Brain microvascular endothelial cell (primary cell): ENCODE data around the gene ZBTB37.

Experiments used
- DNase-seq: peaks from one replicate; pipeline ENCODE4 v3.0.0-alpha.2; 2020
- H3K27ac ChIP-seq: fragments of 250-450 bp; sonication (Bioruptor Pico); 2 replicates; pipeline ENCODE4 v1.5.1; 2020; ENCODE audit warnings: mild to moderate bottlenecking, moderate library complexity
- H3K27me3 ChIP-seq: fragments of 250-450 bp; sonication (Bioruptor Pico); replicated peaks from 2 replicates; pipeline ENCODE4 v1.5.1; 2020; ENCODE audit warnings: mild to moderate bottlenecking
- H3K36me3 ChIP-seq: fragments of 250-450 bp; sonication (Bioruptor Pico); replicated peaks from 2 replicates; pipeline ENCODE4 v1.5.1; 2020; ENCODE audit warnings: mild to moderate bottlenecking
- H3K4me3 ChIP-seq: 2 replicates; pipeline ENCODE4 v1.5.1; 2011; ENCODE audit warnings: low read depth, mild to moderate bottlenecking, control low read depth, low read length, moderate library complexity
- in situ Hi-C: cut with HindIII; loops from 2 replicates; pipeline ENCODE4 v1.10.0; 2017; ENCODE audit warnings: low sequenced_read_pairs, low pct_ligation_motif_present
- TF ChIP-seq, protein P1 (sequence below): IDR thresholded peaks from 2 replicates; pipeline ENCODE4 v1.5.1; 2011; ENCODE audit warnings: low read depth, mild to moderate bottlenecking, moderate library complexity, low read length, control low read depth, inconsistent platforms; ENCODE audit errors: missing control alignments

ZBTB37 gene, protein sequence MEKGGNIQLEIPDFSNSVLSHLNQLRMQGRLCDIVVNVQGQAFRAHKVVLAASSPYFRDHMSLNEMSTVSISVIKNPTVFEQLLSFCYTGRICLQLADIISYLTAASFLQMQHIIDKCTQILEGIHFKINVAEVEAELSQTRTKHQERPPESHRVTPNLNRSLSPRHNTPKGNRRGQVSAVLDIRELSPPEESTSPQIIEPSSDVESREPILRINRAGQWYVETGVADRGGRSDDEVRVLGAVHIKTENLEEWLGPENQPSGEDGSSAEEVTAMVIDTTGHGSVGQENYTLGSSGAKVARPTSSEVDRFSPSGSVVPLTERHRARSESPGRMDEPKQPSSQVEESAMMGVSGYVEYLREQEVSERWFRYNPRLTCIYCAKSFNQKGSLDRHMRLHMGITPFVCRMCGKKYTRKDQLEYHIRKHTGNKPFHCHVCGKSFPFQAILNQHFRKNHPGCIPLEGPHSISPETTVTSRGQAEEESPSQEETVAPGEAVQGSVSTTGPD

DNA sequence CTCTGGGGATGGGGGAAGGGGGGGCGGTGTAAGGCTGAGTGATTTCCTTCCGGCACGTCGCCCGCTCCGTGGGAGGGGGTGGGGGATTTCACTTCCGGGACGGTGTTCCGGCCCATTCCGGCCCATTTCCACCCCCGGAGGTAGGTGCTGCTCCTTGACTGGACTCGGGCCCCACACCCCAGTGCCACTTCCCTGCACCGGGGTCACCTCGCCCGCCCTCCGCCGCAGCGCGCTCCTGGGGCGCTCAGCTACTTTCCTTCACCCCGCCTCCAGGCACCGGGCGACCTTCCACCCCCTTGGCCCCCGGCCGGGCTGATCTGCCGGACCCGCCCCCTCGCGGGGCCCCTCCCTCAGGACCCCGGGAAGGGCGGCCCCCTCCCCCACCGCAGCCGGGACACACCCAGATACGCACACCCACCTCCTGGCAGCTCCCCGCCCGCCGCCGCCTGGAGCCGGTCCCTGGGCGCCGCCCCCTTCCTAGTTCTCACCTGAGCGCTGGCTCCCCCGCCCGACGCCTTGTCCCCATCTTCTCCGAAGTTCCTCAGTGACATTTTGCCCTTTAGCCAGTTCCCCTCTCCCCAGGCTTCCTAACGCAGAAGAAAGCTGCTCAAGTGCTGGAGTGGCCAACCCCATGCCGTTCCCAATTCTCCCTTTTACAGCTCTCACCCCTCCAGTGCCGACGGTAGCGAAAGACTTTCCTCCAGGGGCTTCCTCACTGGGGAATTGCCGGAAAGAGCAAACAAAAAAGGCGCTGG is at the start of gene ZBTB37:
ZBTB37 (plus strand) TSS at position 115 of the 755 bp plus-strand sequence. CDS start 1,846 bp downstream, outside the sequence.
- DNase-seq, result peak; percentile 40
- peaks cover 44% of the 10 kb centered on the region for H3K36me3 ChIP-seq
- no peaks in the 10 kb centered on the region for H3K27me3 ChIP-seq
- H3K4me3 ChIP-seq, result peak within 1 kb of the TSS; percentile 95
- H3K27ac ChIP-seq, result peak within 1 kb of the TSS; percentile 70
- in situ Hi-C loops, result no loop called here
- TF ChIP-seq, protein P1, sequence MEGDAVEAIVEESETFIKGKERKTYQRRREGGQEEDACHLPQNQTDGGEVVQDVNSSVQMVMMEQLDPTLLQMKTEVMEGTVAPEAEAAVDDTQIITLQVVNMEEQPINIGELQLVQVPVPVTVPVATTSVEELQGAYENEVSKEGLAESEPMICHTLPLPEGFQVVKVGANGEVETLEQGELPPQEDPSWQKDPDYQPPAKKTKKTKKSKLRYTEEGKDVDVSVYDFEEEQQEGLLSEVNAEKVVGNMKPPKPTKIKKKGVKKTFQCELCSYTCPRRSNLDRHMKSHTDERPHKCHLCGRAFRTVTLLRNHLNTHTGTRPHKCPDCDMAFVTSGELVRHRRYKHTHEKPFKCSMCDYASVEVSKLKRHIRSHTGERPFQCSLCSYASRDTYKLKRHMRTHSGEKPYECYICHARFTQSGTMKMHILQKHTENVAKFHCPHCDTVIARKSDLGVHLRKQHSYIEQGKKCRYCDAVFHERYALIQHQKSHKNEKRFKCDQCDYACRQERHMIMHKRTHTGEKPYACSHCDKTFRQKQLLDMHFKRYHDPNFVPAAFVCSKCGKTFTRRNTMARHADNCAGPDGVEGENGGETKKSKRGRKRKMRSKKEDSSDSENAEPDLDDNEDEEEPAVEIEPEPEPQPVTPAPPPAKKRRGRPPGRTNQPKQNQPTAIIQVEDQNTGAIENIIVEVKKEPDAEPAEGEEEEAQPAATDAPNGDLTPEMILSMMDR, result no peak

DNA sequence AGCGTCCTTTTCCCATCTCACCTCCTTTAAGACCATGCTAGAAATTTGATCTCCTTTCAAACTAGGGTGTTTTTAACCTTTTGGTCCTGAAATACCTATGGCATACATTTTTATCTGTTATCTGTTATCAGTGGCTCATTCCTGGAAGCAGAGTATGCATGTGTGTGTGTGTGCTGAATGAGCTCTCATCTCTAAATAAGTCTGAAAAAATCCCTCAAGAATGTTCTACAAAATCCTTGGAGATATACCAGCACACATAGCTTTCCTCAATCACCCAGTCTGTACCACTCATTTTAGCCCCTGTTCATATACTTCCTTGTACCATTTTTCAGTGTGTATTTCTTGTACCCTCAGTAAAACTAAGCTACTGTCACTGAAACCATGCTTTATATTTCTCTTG is 49.7 kb upstream of the ZBTB37 start:
- Histone ChIP-seq H3K4me3 (no peak overlapping the region), H3K27me3 (no peaks in the 10 kb centered on the region), H3K27ac (no peak overlapping the region), H3K36me3 (no peaks in the 10 kb centered on the region)
- in situ Hi-C loops, result no loop called here
- TF ChIP-seq, protein P1, result no peak
- no peak for DNase-seq

DNA sequence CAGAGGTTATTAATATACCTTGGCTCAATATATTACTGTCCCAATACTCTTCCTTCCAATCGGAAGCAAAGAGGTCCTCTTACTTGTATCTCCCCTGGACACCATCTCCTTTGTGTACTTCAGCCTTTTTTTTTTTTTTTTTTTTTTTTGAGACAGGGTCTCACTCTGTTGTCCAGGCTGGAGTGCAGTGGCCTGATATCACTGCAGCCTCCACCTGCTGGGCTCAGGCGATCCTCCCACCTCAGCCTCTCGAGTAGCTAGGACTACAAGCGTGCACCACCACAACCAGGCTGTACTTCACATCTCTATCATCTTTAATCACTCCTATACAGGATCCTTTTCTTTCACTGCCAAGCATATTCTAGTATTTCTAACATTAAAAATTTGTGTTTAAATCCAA is 46.5 kb upstream of the ZBTB37 start:
- in situ Hi-C loops, result no loop called here
- no peaks in the 10 kb centered on the region for H3K27me3 ChIP-seq
- TF ChIP-seq, protein P1, result no peak
- H3K4me3 ChIP-seq, result no peak overlapping the region
- no peaks in the 10 kb centered on the region for H3K36me3 ChIP-seq
- no peak overlapping the region for H3K27ac ChIP-seq
- DNase-seq, result no peak

DNA sequence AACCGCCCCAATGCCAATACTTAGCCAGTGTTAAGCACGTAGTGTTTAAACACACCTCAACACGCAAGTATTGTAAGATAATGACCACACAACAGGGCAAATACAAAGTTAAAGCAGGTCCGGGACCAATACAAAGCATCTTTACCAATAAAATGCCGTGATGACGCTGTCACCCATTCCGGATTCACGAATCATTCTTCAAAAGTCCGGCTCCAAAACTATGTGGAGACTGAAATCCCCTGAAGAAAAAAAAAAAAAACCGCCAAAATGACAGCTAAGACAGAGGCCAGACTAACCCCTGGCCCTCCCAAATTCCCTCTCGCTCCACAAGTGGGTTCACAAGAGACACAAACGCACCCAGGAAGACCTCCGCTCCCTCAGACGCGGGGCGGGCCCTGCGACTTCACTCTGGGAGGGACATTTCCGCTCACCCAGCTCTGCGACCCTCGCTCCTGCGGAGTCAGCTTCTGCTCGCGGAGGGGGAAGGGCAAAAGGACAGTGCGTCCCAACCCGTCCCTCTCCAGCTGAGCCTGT is 44.3 kb upstream of the ZBTB37 start:
- TF ChIP-seq, protein P1, result no peak
- in situ Hi-C loops, result no loop called here
- no peaks in the 10 kb centered on the region for H3K27me3 ChIP-seq
- no peaks in the 10 kb centered on the region for H3K36me3 ChIP-seq
- peak overlapping the region; percentile 98 for H3K4me3 ChIP-seq
- no peak for DNase-seq
- H3K27ac ChIP-seq, result peak overlapping the region; percentile 96

DNA sequence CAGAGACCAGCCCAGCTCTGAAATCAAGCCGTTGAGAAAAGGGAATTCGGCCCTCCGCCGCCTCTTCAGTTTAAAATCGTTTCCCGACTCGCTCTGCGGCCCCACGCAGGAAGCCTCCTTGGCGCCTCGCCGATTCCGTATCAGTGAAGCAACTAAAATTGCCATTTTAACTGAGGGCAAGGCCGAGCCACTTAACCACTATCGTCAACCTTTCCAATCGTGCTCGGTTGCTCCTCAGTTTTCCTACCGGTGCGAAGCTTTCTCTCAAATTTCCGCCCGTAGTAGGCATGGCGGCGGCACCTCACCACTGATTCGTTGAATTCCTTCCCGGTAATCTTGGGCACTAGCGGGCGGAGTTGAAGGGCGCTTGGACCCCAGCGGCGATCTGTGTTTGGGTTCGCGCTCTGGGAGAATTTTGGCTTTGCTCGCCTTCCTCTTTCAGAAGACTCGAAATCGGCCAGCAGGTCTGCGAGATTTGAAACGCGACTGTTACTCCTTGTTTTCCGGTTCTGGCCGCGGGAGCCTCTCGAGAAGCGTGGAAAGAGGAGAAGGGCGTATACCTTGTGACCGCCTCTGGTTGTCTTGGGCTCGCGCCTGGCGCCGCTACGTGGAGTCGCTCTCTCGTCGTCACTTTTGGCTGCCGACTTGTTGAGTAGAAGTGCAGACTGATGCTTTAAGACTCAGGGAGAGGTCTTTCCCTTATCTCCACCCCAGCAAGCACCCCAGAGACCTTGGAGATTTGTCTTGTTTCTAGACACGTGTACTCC is 43.7 kb upstream of the ZBTB37 start, which contains the start of the genes CENPL and DARS2:
CENPL (minus strand) TSS at position 569 of the 767 bp plus-strand sequence. CDS start 13,584 bp downstream, outside the sequence.
DARS2 (plus strand) TSS at position 359 of the 767 bp plus-strand sequence. CDS start 557 bp downstream, outside the sequence.
- DNase-seq, result peak; percentile 97
- H3K4me3 ChIP-seq, result peak within 1 kb of the TSS; percentile 98
- no peaks in the 10 kb centered on the region for H3K36me3 ChIP-seq
- H3K27me3 ChIP-seq, result no peaks in the 10 kb centered on the region
- in situ Hi-C loops, result no loop called here
- TF ChIP-seq, protein P1, result no peak
- H3K27ac ChIP-seq, result peak within 1 kb of the TSS; percentile 96
